K562 (cell line): ENCODE data around the gene SCYL1. TPM values are rescaled to one million over a fixed set of nuclear protein-coding genes. Genes with fewer than 3 reads are reported as not detected.

ENCODE experiments used
- ARHGAP35 ChIP-seq: fragments of 450-650 bp; IDR thresholded peaks from 2 replicates; pipeline ENCODE4 v1.6.1; 2018; ENCODE audit not compliant: partially characterized antibody
- CAMTA2 ChIP-seq: fragments of 250-450 bp; sonication (Bioruptor Pico); conservative IDR thresholded peaks from 2 replicates; pipeline ENCODE4 v1.5.1; 2022
- CBX1 ChIP-seq: sonication (generic); IDR thresholded peaks from 2 replicates; pipeline ENCODE4 v1.6.1; 2016; ENCODE audit warnings: antibody characterized with exemption, low read depth, mild to moderate bottlenecking
- FOSL1 ChIP-seq: fragments of 200-800 bp; sonication (Bioruptor generic); conservative IDR thresholded peaks from 2 replicates; pipeline ENCODE4 v1.6.1; 2016; ENCODE audit warnings: missing genetic modification characterization, missing compliant biosample characterization
- FOXJ2 ChIP-seq: fragments of 200-800 bp; sonication (Bioruptor generic); IDR thresholded peaks from 2 replicates; pipeline ENCODE4 v1.6.1; 2016; ENCODE audit warnings: missing genetic modification characterization, missing compliant biosample characterization
- KDM1A ChIP-seq, 2 experiments: fragments of 450-650 bp; IDR thresholded peaks; 2 replicates each; pipeline ENCODE4 v1.6.1; 2016; ENCODE audit warnings: mild to moderate bottlenecking in 2 of 2
- NFYB ChIP-seq: IDR thresholded peaks from 2 replicates; pipeline ENCODE4 v1.6.1; 2011; ENCODE audit warnings: mild to moderate bottlenecking, moderate library complexity; ENCODE audit not compliant: insufficient read length; ENCODE audit errors: extremely low read depth
- NR2C1 ChIP-seq, 2 experiments: fragments of 450-650 bp; IDR thresholded peaks; 2 replicates each; pipeline ENCODE4 v1.6.1; 2017; ENCODE audit warnings: mild to moderate bottlenecking in 2 of 2, antibody characterized with exemption in 1 of 2, inconsistent platforms in 1 of 2, missing compliant biosample characterization in 1 of 2, missing genetic modification characterization in 1 of 2
- RFX7 ChIP-seq: fragments of 250-450 bp; sonication (Bioruptor Pico); IDR thresholded peaks from 2 replicates; pipeline ENCODE4 v1.5.1; 2021; ENCODE audit warnings: mild to moderate bottlenecking
- SIN3A ChIP-seq, 2 experiments: fragments of 150-350 bp in 1 of 2; IDR thresholded peaks; 2 replicates each; pipeline ENCODE4 v1.6.1; 2011 to 2016; ENCODE audit warnings: borderline replicate concordance in 2 of 2, low read depth in 2 of 2, low read length in 2 of 2, mild to moderate bottlenecking in 2 of 2, moderate library complexity in 2 of 2; ENCODE audit not compliant: control insufficient read depth in 1 of 2
- U2AF1 ChIP-seq: fragments of 200-400 bp; formaldehyde crosslinking; optimal IDR thresholded peaks from 2 replicates; pipeline ENCODE3; 2017; ENCODE audit warnings: mild to moderate bottlenecking, low read depth, low read length, moderate library complexity
- ZBTB1 ChIP-seq: sonication (generic); formaldehyde crosslinking; IDR thresholded peaks from 2 replicates; pipeline ENCODE4 v1.8.1; 2023; ENCODE audit warnings: missing genetic modification reagents, low read depth, mild to moderate bottlenecking, borderline replicate concordance
- ZBTB7A ChIP-seq: IDR thresholded peaks from 2 replicates; pipeline ENCODE4 v1.6.1; 2011; ENCODE audit warnings: low read depth, mild to moderate bottlenecking, low read length, moderate library complexity, borderline replicate concordance; ENCODE audit not compliant: control insufficient read depth
- ZFX ChIP-seq: sonication (generic); formaldehyde crosslinking; IDR thresholded peaks from 2 replicates; pipeline ENCODE4 v1.8.0; 2022; ENCODE audit warnings: mild to moderate bottlenecking, missing genetic modification reagents, moderate library complexity
- ZNF140 ChIP-seq: fragments of 250-450 bp; sonication (Bioruptor Pico); IDR thresholded peaks from 2 replicates; pipeline ENCODE4 v1.8.0; 2021; ENCODE audit warnings: moderate library complexity, mild to moderate bottlenecking, inconsistent platforms
- ZNF143 ChIP-seq: sonication (generic); formaldehyde crosslinking; IDR thresholded peaks from 2 replicates; pipeline ENCODE4 v1.9.0; 2022; ENCODE audit warnings: mild to moderate bottlenecking, missing genetic modification reagents
- ZNF507 ChIP-seq: conservative IDR thresholded peaks from 2 replicates; pipeline ENCODE4 v1.6.1; 2017; ENCODE audit warnings: missing genetic modification characterization, missing compliant biosample characterization
- ZNF696 ChIP-seq: fragments of 250-450 bp; sonication (Bioruptor Pico); conservative IDR thresholded peaks from 2 replicates; pipeline ENCODE4 v1.4.0; 2020; ENCODE audit warnings: mild to moderate bottlenecking, moderate library complexity
- ZNF79 ChIP-seq: fragments of 250-450 bp; sonication (Bioruptor Pico); IDR thresholded peaks from 2 replicates; pipeline ENCODE4 v1.4.0; 2020; ENCODE audit warnings: low read depth, mild to moderate bottlenecking, moderate library complexity
- polyA plus RNA-seq, 8 experiments: library from polyadenylated mRNA; depleted of rRNA in 4 of 8; stranded (reverse) in 5 of 8; unstranded in 3 of 8; fragments of >200 nt; fragmentation: Nextera tagmentation in 2 of 8; fragmentation: Illumina TruSeq in 1 of 8; extraction: Ambion mirVana in 2 of 8; extraction: Trizol in 1 of 8; gene quantifications; 2 replicates each; pipeline versions ENCODE4 v1.2.1 to v1.2.3, GENCODE V29; 2011 to 2014; ENCODE audit warnings: inconsistent platforms in 1 of 8, missing spikeins in 1 of 8
- total RNA-seq, 7 experiments: library from RNA; depleted of rRNA in 6 of 7; stranded (reverse); fragments of >200 nt in 6 of 7; fragmentation: Illumina TruSeq in 2 of 7; extraction: Trizol in 2 of 7; gene quantifications; 2 replicates each; pipeline versions ENCODE4 v1.2.1 to v1.2.3, GENCODE V29; 2011 to 2021; ENCODE audit warnings: low replicate concordance in 1 of 7
- TF ChIP-seq, protein P1 (sequence below): fragments of 450-650 bp; IDR thresholded peaks from 2 replicates; pipeline ENCODE4 v1.6.1; 2016; ENCODE audit warnings: mild to moderate bottlenecking
- TF ChIP-seq, protein P2 (sequence below): fragments of 250-450 bp; sonication (Bioruptor Pico); IDR thresholded peaks from 2 replicates; pipeline ENCODE4 v1.8.0; 2021; ENCODE audit warnings: mild to moderate bottlenecking, moderate library complexity
- TF ChIP-seq, protein P3 (sequence below): sonication (generic); formaldehyde crosslinking; IDR thresholded peaks from 2 replicates; pipeline ENCODE4 v1.9.0; 2022; ENCODE audit warnings: mild to moderate bottlenecking, missing genetic modification reagents
- TF ChIP-seq, protein P4 (sequence below): fragments of 250-450 bp; sonication (Bioruptor Pico); IDR thresholded peaks from 2 replicates; pipeline ENCODE4 v1.8.0; 2022; ENCODE audit warnings: moderate library complexity, mild to moderate bottlenecking, inconsistent platforms

The SCYL1 gene
- total and polyA plus RNA-seq, 9 of the 15 experiments (the other 6 are each of a cell fraction or from before 2014, with no cell fraction given), result 1.9 to 145 (median 57.6) TPM

DNA sequence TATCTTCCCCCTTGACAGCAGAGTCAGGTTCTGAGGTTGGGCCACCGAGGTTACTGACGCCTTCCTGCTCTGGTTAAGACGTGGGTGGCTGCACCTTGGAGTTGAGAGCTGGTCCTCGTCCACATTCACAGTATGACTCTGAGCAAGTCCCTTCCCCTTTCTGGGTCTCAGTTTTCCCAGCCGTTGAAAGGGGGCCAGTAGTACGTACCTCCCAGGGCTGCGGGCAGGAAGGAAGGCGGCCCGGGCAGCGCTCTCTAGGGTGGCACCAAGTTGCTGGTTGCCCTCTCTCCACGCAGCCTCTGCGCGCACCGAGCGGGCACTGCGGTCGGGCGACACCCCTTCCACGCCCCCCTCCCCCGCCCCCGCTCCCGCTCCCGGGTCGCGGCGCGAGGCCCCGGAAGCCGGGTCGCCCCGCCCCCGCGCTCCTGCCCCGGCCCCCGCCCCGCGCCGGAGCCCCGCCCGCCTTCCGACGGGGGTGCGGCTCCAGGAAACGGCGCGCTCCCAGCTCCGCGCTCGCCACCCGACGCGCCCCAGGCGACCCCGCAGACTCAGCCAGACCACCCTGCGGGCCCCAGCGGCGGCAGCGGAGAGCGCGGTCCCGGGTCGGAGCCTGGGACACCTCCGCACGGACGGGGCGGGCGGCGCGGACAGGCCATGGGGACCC, 50.8 kb downstream of the SCYL1 start, which contains the start of gene EHBP1L1 (continued):
- TF ChIP-seq, protein P1, sequence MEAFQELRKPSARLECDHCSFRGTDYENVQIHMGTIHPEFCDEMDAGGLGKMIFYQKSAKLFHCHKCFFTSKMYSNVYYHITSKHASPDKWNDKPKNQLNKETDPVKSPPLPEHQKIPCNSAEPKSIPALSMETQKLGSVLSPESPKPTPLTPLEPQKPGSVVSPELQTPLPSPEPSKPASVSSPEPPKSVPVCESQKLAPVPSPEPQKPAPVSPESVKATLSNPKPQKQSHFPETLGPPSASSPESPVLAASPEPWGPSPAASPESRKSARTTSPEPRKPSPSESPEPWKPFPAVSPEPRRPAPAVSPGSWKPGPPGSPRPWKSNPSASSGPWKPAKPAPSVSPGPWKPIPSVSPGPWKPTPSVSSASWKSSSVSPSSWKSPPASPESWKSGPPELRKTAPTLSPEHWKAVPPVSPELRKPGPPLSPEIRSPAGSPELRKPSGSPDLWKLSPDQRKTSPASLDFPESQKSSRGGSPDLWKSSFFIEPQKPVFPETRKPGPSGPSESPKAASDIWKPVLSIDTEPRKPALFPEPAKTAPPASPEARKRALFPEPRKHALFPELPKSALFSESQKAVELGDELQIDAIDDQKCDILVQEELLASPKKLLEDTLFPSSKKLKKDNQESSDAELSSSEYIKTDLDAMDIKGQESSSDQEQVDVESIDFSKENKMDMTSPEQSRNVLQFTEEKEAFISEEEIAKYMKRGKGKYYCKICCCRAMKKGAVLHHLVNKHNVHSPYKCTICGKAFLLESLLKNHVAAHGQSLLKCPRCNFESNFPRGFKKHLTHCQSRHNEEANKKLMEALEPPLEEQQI, result no peak
- TF ChIP-seq ZBTB1 (CRISPR knock-in tag) (peak; percentile 37; the same call in 1 of the 2 replicates), ZNF143 (no peak; the same call in 1 of the 2 replicates), RFX7 (CRISPR knock-in tag) (no peak), SIN3A (IDR thresholded peaks at IDR 0.05; ENCODE audit: borderline replicate concordance in 2 of 2, control insufficient read depth in 1 of 2, low read depth in 2 of 2, low read length in 2 of 2) (no peak; a peak in 1 of 4 replicates), ZNF696 (CRISPR knock-in tag) (no peak), ZFX (no peak; the same call in 1 of the 2 replicates), ZNF507 (no peak), ARHGAP35 (no peak), FOSL1 (tag) (peak; percentile 13), FOXJ2 (tag) (no peak), ZNF79 (CRISPR knock-in tag) (no peak), ZBTB7A (peak; percentile 69; the same call in 1 of the 2 replicates), ZNF140 (CRISPR knock-in tag) (no peak), KDM1A (IDR thresholded peaks at IDR 0.05) (peak in 1 of 2 experiments; percentile 50; a peak in 2 of 4 replicates), NFYB (no peak), U2AF1 (no peak), CBX1 (peak; percentile 79), NR2C1 (IDR thresholded peaks at IDR 0.05) (no peak), NR2C1 (tag; IDR thresholded peaks at IDR 0.05) (no peak), CAMTA2 (no peak)
- TF ChIP-seq, protein P2, sequence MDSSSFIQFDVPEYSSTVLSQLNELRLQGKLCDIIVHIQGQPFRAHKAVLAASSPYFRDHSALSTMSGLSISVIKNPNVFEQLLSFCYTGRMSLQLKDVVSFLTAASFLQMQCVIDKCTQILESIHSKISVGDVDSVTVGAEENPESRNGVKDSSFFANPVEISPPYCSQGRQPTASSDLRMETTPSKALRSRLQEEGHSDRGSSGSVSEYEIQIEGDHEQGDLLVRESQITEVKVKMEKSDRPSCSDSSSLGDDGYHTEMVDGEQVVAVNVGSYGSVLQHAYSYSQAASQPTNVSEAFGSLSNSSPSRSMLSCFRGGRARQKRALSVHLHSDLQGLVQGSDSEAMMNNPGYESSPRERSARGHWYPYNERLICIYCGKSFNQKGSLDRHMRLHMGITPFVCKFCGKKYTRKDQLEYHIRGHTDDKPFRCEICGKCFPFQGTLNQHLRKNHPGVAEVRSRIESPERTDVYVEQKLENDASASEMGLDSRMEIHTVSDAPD (CRISPR knock-in tag), result no peak
- TF ChIP-seq, protein P3, sequence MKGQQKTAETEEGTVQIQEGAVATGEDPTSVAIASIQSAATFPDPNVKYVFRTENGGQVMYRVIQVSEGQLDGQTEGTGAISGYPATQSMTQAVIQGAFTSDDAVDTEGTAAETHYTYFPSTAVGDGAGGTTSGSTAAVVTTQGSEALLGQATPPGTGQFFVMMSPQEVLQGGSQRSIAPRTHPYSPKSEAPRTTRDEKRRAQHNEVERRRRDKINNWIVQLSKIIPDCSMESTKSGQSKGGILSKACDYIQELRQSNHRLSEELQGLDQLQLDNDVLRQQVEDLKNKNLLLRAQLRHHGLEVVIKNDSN (CRISPR knock-in tag), result no peak
- TF ChIP-seq, protein P4, sequence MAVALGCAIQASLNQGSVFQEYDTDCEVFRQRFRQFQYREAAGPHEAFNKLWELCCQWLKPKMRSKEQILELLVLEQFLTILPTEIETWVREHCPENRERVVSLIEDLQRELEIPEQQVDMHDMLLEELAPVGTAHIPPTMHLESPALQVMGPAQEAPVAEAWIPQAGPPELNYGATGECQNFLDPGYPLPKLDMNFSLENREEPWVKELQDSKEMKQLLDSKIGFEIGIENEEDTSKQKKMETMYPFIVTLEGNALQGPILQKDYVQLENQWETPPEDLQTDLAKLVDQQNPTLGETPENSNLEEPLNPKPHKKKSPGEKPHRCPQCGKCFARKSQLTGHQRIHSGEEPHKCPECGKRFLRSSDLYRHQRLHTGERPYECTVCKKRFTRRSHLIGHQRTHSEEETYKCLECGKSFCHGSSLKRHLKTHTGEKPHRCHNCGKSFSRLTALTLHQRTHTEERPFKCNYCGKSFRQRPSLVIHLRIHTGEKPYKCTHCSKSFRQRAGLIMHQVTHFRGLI (CRISPR knock-in tag), result no peak
